WERI-Rb-1 (cell line): ENCODE results near the gene CAMTA1.
A peak's percentile ranks its signal among the peaks of the same experiment; 100 is the strongest.

ENCODE experiments used
- DNase-seq: peaks from one replicate; pipeline ENCODE4 v3.0.0-alpha.2; 2020
- H3K27ac ChIP-seq: fragments of 250-450 bp; sonication (Bioruptor Pico); 2 replicates; pipeline ENCODE4 v1.5.1; 2020; ENCODE audit warnings: mild to moderate bottlenecking, moderate library complexity
- H3K27me3 ChIP-seq: fragments of 250-450 bp; sonication (Bioruptor Pico); 2 replicates; pipeline ENCODE4 v1.5.1; 2021; ENCODE audit warnings: mild to moderate bottlenecking, low read depth, moderate library complexity; ENCODE audit not compliant: insufficient read depth, severe bottlenecking
- H3K36me3 ChIP-seq: fragments of 250-450 bp; sonication (Bioruptor Pico); 2 replicates; pipeline ENCODE4 v1.5.1; 2020; ENCODE audit warnings: mild to moderate bottlenecking, moderate library complexity
- H3K4me3 ChIP-seq: 2 replicates; pipeline ENCODE4 v1.5.1; 2011; ENCODE audit warnings: low read depth, mild to moderate bottlenecking, control low read depth, low read length
- H3K9me3 ChIP-seq: fragments of 250-450 bp; sonication (Bioruptor Pico); 2 replicates; pipeline ENCODE4 v1.5.1; 2021; ENCODE audit warnings: mild to moderate bottlenecking, moderate library complexity; ENCODE audit not compliant: severe bottlenecking
- TF ChIP-seq, protein P1 (sequence below): IDR thresholded peaks from 2 replicates; pipeline ENCODE4 v1.5.1; 2011; ENCODE audit warnings: low read depth, mild to moderate bottlenecking, control low read depth, inconsistent platforms, low read length

Gene CAMTA1

GRCh38 chr1:7666249-7666648 lies 881.0 kb downstream of the CAMTA1 start:
- H3K4me3 ChIP-seq = no peak overlapping the region
- TF ChIP-seq, protein P1, sequence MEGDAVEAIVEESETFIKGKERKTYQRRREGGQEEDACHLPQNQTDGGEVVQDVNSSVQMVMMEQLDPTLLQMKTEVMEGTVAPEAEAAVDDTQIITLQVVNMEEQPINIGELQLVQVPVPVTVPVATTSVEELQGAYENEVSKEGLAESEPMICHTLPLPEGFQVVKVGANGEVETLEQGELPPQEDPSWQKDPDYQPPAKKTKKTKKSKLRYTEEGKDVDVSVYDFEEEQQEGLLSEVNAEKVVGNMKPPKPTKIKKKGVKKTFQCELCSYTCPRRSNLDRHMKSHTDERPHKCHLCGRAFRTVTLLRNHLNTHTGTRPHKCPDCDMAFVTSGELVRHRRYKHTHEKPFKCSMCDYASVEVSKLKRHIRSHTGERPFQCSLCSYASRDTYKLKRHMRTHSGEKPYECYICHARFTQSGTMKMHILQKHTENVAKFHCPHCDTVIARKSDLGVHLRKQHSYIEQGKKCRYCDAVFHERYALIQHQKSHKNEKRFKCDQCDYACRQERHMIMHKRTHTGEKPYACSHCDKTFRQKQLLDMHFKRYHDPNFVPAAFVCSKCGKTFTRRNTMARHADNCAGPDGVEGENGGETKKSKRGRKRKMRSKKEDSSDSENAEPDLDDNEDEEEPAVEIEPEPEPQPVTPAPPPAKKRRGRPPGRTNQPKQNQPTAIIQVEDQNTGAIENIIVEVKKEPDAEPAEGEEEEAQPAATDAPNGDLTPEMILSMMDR = no peak
- no peaks in the 10 kb centered on the region for H3K36me3 ChIP-seq
- no peaks in the 10 kb centered on the region for H3K9me3 ChIP-seq
- no peak for DNase-seq
- H3K27ac ChIP-seq = no peak overlapping the region
- no peaks in the 10 kb centered on the region for H3K27me3 ChIP-seq

- TF ChIP-seq, protein P1 = no peak
- no peaks in the 10 kb centered on the region for H3K9me3 ChIP-seq
- no peaks in the 10 kb centered on the region for H3K36me3 ChIP-seq
- no peaks in the 10 kb centered on the region for H3K27me3 ChIP-seq
- no peak for DNase-seq
- no peak overlapping the region for H3K27ac ChIP-seq
- H3K4me3 ChIP-seq = no peak overlapping the region
These were observed 881.9 kb downstream of the CAMTA1 start for GRCh38 chr1:7667159-7667558.

DNA sequence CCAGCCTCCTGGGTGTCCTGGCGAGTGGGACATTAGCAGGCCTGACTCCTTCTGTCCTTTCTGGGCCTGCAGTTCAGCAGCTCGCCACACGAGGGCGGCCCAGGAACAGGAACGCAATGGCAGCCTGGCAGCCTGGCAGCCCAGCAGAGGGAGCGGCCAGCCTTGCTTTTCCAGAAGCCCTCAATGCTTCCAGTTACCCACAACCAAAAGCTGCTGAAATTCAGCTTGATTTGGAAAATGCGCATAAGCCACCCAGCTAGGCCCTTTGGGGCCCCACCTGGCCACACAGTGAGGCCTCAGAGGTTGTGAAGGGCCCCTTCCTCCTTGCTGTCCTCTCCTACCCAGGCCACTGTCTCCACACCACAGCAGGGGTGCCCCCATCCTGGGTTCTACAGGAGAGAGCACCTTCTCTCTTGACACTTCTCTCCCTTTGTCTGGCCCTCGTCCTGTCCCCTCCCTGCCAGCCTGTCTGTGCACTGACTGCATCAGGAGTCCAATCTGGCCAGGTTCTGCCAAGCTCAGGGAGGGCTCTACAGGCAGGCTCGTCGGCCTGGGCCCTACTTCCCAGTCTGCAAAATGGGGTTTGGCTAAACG lies 882.5 kb downstream of the CAMTA1 start:
- H3K27me3 ChIP-seq = no peaks in the 10 kb centered on the region
- H3K36me3 ChIP-seq = no peaks in the 10 kb centered on the region
- H3K9me3 ChIP-seq = no peaks in the 10 kb centered on the region
- TF ChIP-seq, protein P1 = peak; percentile 98
- no peak overlapping the region for H3K4me3 ChIP-seq
- peak; percentile 89 for DNase-seq
- no peak overlapping the region for H3K27ac ChIP-seq

- TF ChIP-seq, protein P1 = peak; percentile 97
- Histone ChIP-seq H3K4me3 (peak overlapping the region; percentile 43), H3K27me3 (no peaks in the 10 kb centered on the region), H3K27ac (peak overlapping the region; percentile 72), H3K36me3 (no peaks in the 10 kb centered on the region), H3K9me3 (no peaks in the 10 kb centered on the region)
- peak; percentile 86 for DNase-seq
These were observed 884.5 kb downstream of the CAMTA1 start for GRCh38 chr1:7669559-7670311.

GRCh38 chr1:7670334-7671145 lies 885.3 kb downstream of the CAMTA1 start:
- Histone ChIP-seq H3K27me3 (no peaks in the 10 kb centered on the region), H3K36me3 (no peaks in the 10 kb centered on the region), H3K9me3 (no peaks in the 10 kb centered on the region), H3K4me3 (no peak overlapping the region), H3K27ac (no peak overlapping the region)
- TF ChIP-seq, protein P1 = no peak
- no peak for DNase-seq
